ENCODE data around the gene TMEM11. TPM values are rescaled to one million over a fixed set of nuclear protein-coding genes. Genes with fewer than 3 reads are reported as not detected.

TMEM11 gene
- total RNA-seq, 3 donors from 2014 or later (not counting 1 experiment from before 2014, with no cell fraction given), result 18.4 to 27.0 (median 18.6) TPM

DNA sequence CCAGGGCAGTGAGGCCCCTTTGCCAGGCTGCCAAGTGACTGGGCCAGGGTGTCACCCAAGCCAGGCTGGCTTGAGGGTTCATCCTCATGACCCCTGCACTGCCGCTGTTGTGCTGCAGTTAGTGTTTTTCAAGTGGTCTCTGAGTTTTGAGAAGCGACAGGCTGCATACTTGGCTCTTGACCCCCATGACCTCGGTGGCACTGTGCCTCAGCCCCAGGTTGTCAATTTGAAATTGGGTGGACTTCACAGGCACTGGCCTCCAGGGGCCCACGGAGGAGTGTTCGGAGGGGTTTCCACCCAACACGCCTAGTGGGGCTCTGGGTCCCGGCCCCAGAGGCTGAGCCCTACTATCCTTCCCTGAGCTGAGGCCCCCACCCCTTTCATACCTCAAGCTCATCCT is 44.5 kb downstream of the TMEM11 start:
- Mint-ChIP-seq H3K27me3 (ENCODE audit: low read depth in 2 of 2) (no peaks in the 10 kb centered on the region), H3K36me3 (no peaks in the 10 kb centered on the region), H3K4me3 (no peak overlapping the region), H3K27ac (no peak overlapping the region), H3K4me1 (peaks cover 0 to 39% of the 10 kb centered on the region in 2 donors), H3K9me3 (no peaks in the 10 kb centered on the region)
- peaks cover 15% of the 10 kb centered on the region for H3K36me3 ChIP-seq (ENCODE audit: control insufficient read depth, insufficient read depth, low read length)
- no peaks in the 10 kb centered on the region for H3K27me3 ChIP-seq (ENCODE audit: control insufficient read depth, insufficient read depth, low read length)
- TF ChIP-seq, protein P1, sequence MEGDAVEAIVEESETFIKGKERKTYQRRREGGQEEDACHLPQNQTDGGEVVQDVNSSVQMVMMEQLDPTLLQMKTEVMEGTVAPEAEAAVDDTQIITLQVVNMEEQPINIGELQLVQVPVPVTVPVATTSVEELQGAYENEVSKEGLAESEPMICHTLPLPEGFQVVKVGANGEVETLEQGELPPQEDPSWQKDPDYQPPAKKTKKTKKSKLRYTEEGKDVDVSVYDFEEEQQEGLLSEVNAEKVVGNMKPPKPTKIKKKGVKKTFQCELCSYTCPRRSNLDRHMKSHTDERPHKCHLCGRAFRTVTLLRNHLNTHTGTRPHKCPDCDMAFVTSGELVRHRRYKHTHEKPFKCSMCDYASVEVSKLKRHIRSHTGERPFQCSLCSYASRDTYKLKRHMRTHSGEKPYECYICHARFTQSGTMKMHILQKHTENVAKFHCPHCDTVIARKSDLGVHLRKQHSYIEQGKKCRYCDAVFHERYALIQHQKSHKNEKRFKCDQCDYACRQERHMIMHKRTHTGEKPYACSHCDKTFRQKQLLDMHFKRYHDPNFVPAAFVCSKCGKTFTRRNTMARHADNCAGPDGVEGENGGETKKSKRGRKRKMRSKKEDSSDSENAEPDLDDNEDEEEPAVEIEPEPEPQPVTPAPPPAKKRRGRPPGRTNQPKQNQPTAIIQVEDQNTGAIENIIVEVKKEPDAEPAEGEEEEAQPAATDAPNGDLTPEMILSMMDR (IDR thresholded peaks at IDR 0.05), result no peak
- H3K9me3 ChIP-seq (ENCODE audit: control insufficient read depth, insufficient read depth, low read length), result no peaks in the 10 kb centered on the region
- intact Hi-C loops (cut with micrococcal nuclease), result no loop called here
- 97% methylated on average over 7 of the region's 7 CpGs for WGBS (ENCODE audit: insufficient coverage)
- H3K4me1 ChIP-seq (ENCODE audit: control insufficient read depth, insufficient read depth, low read length), result peaks cover 4% of the 10 kb centered on the region
- no peak overlapping the region for H3K4me3 ChIP-seq (ENCODE audit: low read length)
- H3K27ac ChIP-seq (ENCODE audit: low read length), result no peak overlapping the region
- ATAC-seq (no peak), DNase-seq (no peak)

DNA sequence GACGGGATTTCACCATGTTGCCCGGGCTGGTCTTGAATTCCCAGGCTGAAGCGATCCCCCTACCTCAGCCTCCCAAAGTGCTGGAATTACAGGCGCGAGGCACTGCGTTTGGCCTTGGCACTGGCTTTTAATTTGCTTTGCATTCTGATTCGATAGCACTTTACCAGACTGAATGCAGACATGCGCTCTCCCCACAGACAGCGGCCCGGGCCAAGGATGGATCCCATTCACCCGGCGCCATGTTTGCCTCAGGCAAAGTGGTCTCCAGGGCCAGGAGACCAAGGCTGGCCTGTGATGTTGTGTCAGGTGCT is 45.5 kb downstream of the TMEM11 start:
- WGBS (ENCODE audit: insufficient coverage), result 98% methylated on average over 12 of the region's 12 CpGs
- no peak overlapping the region for H3K4me3 Mint-ChIP-seq
- TF ChIP-seq, protein P1 (IDR thresholded peaks at IDR 0.05), result no peak
- H3K27me3 ChIP-seq (ENCODE audit: control insufficient read depth, insufficient read depth, low read length), result no peaks in the 10 kb centered on the region
- no peak overlapping the region for H3K27ac ChIP-seq (ENCODE audit: low read length)
- H3K4me1 Mint-ChIP-seq, result peaks cover 0 to 39% of the 10 kb centered on the region in 2 donors
- H3K27ac Mint-ChIP-seq, result no peak overlapping the region
- H3K9me3 ChIP-seq (ENCODE audit: control insufficient read depth, insufficient read depth, low read length), result no peaks in the 10 kb centered on the region
- intact Hi-C loops (cut with micrococcal nuclease), result no loop called here
- peaks cover 4% of the 10 kb centered on the region for H3K4me1 ChIP-seq (ENCODE audit: control insufficient read depth, insufficient read depth, low read length)
- H3K36me3 Mint-ChIP-seq, result no peaks in the 10 kb centered on the region
- H3K36me3 ChIP-seq (ENCODE audit: control insufficient read depth, insufficient read depth, low read length), result peaks cover 11% of the 10 kb centered on the region
- H3K4me3 ChIP-seq (ENCODE audit: low read length), result no peak overlapping the region
- DNase-seq (no peak), ATAC-seq (no peak)
- no peaks in the 10 kb centered on the region for H3K27me3 Mint-ChIP-seq (ENCODE audit: low read depth in 2 of 2)
- no peaks in the 10 kb centered on the region for H3K9me3 Mint-ChIP-seq

DNA sequence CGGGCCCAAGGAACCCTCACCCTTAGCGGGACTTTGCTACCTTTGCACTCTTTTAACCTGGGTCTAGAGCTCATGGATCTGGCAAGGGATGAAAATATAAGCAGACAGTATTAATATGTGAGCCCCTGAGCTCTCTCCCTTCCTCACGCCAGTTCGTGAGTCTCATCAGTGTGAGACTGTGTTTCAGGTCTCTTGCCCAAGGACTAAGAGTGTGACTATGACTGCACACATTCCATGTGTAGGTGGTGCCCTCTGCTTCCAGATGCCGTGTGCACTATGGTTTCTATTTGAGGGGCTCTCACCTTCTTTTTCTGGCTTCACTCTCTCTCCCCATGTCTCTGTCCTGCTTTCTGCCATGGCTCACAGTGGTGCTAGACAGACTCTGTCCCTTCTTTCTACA is 46.7 kb downstream of the TMEM11 start:
- Histone ChIP-seq H3K27me3 (ENCODE audit: control insufficient read depth, insufficient read depth, low read length) (no peaks in the 10 kb centered on the region), H3K4me3 (ENCODE audit: low read length) (no peak overlapping the region), H3K36me3 (ENCODE audit: control insufficient read depth, insufficient read depth, low read length) (peaks cover 2% of the 10 kb centered on the region), H3K9me3 (ENCODE audit: control insufficient read depth, insufficient read depth, low read length) (no peaks in the 10 kb centered on the region), H3K4me1 (ENCODE audit: control insufficient read depth, insufficient read depth, low read length) (peaks cover 4% of the 10 kb centered on the region), H3K27ac (ENCODE audit: low read length) (no peak overlapping the region)
- H3K4me3 Mint-ChIP-seq, result no peak overlapping the region
- TF ChIP-seq, protein P1 (IDR thresholded peaks at IDR 0.05), result no peak
- intact Hi-C loops (cut with micrococcal nuclease), result no loop called here
- DNase-seq (no peak), ATAC-seq (no peak)
- H3K36me3 Mint-ChIP-seq, result no peaks in the 10 kb centered on the region
- H3K4me1 Mint-ChIP-seq, result peaks cover 0 to 33% of the 10 kb centered on the region in 2 donors
- no peaks in the 10 kb centered on the region for H3K27me3 Mint-ChIP-seq (ENCODE audit: low read depth in 2 of 2)
- H3K9me3 Mint-ChIP-seq, result no peaks in the 10 kb centered on the region
- no peak overlapping the region for H3K27ac Mint-ChIP-seq
- 89% methylated on average over 5 of the region's 5 CpGs for WGBS (ENCODE audit: insufficient coverage)

DNA sequence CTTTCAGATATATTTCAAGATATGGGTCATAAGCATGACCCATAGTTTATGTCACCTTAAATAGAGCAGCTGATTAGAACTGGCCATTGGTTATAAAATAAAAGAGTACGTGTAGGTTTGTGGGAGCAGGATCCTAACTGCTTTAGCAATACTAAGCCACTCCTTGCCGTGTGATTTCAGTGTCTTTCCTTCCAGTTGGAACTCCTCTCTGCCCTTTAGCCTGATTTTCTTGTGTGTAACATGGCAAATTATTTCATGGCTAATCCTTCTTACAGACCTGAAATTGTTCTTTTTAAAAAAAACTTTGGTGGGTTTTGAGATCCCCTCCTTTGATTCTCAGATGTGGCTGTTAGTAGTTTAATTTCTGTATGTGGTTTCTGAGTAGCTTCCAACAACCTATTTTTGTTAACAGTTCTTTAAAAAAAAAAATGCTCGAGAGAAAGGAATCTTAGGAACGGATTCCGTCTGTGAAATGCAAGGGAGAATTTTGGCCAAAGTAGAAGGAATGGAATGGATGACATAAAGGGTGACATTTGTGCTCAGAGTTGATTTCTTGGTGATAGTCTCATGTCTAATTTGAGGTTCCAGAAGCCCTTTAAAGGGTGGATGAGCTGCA is 47.3 kb downstream of the TMEM11 start:
- Mint-ChIP-seq H3K4me1 (peaks cover 0 to 30% of the 10 kb centered on the region in 2 donors), H3K27ac (peak overlapping the region in 1 of 2 donors; percentile 40), H3K27me3 (ENCODE audit: low read depth in 2 of 2) (no peaks in the 10 kb centered on the region), H3K9me3 (no peaks in the 10 kb centered on the region), H3K4me3 (no peak overlapping the region), H3K36me3 (no peaks in the 10 kb centered on the region)
- Histone ChIP-seq H3K27me3 (ENCODE audit: control insufficient read depth, insufficient read depth, low read length) (no peaks in the 10 kb centered on the region), H3K4me1 (ENCODE audit: control insufficient read depth, insufficient read depth, low read length) (peaks cover 4% of the 10 kb centered on the region), H3K27ac (ENCODE audit: low read length) (no peak overlapping the region), H3K4me3 (ENCODE audit: low read length) (no peak overlapping the region), H3K36me3 (ENCODE audit: control insufficient read depth, insufficient read depth, low read length) (peaks cover 2% of the 10 kb centered on the region), H3K9me3 (ENCODE audit: control insufficient read depth, insufficient read depth, low read length) (no peaks in the 10 kb centered on the region)
- ATAC-seq (no peak), DNase-seq (no peak)
- 69% methylated on average over 5 of the region's 5 CpGs for WGBS (ENCODE audit: insufficient coverage)
- TF ChIP-seq, protein P1 (IDR thresholded peaks at IDR 0.05), result no peak
- intact Hi-C loops (cut with micrococcal nuclease), result no loop called here
